ENCODE measurements around the gene SNCAIP.

DNA sequence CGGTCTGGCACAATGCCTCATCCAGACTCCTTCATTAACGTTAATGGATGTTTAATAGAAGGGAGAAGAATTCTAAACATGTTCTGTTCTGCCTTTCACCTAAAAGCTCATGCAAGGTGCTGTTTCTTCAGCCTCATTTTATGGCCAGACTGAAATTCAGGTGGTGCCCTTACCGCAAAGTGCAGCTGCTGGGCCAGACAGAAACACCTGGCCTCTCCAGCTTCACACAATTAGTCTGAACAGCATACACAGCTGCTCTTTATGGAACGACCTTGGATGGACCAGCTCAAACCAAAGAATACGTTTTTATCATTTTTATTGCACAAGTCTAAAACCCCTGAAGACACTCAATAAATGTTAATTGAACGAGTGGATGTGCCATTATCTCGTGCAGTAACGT lies 4.6 kb downstream of the SNCAIP start:
- no peak for TF ChIP-seq EZH2 (IDR thresholded peaks at IDR 0.05)
- no peak for TF ChIP-seq POLR2AphosphoS5 (IDR thresholded peaks at IDR 0.05; ENCODE audit: borderline replicate concordance, low read depth, low read length)

Data from SK-N-MC (cell line).